PC-3 (cell line): ENCODE measurements around the gene LMAN2. TPM values are rescaled to one million over a fixed set of nuclear protein-coding genes. Genes with fewer than 3 reads are reported as not detected.

Experiments used
- ATAC-seq: fragments of 200-7000 bp; cut with Tn5 transposase; 2 replicates; pipeline ENCODE4 v1.9.1; 2020; ENCODE audit warnings: mild to moderate bottlenecking, moderate library complexity
- BruUV-seq: library from RNA; stranded (reverse); fragments of 400-500 nt; replicated peaks from 2 replicates; lab custom pipeline; 2021; lab: Mats Ljungman, UMichigan
- CTCF ChIA-PET: fragments of 300-600 bp; sonication (Branson Sonifier 250); formaldehyde crosslinking; loops from one replicate; lab custom pipeline; 2022; ENCODE audit warnings: antibody characterized with exemption; lab: Charles Lee
- POLR2A ChIA-PET: fragments of 300-600 bp; sonication (Branson Sonifier 250); formaldehyde crosslinking; loops from one replicate; lab custom pipeline; 2022; ENCODE audit warnings: antibody characterized with exemption; ENCODE audit not compliant: unreplicated experiment; lab: Charles Lee
- DNase-seq: peaks from one replicate; pipeline ENCODE4 v3.0.0-alpha.2; 2015
- H2AFZ ChIP-seq: fragments of 300-600 bp; sonication (generic); 2 replicates; pipeline ENCODE4 v1.6.0; 2016; ENCODE audit warnings: antibody characterized with exemption, low read length
- H3F3A ChIP-seq: fragments of 300-600 bp; sonication (generic); one replicate; pipeline ENCODE4 v1.6.0; 2017; ENCODE audit warnings: antibody characterized with exemption, low read length, control low read depth, mild to moderate bottlenecking; ENCODE audit not compliant: unreplicated experiment
- H3K27ac ChIP-seq: fragments of 300-600 bp; sonication (generic); 2 replicates; pipeline ENCODE4 v1.5.1; 2016; ENCODE audit warnings: mild to moderate bottlenecking, low read length
- H3K27me3 ChIP-seq: fragments of 300-600 bp; sonication (generic); 2 replicates; pipeline ENCODE4 v1.6.1; 2016; ENCODE audit warnings: low read length, mixed read lengths
- H3K36me3 ChIP-seq: fragments of 300-600 bp; sonication (generic); 2 replicates; pipeline ENCODE4 v1.6.1; 2016; ENCODE audit warnings: low read depth, mixed run types, low read length, mixed read lengths
- H3K4me1 ChIP-seq: fragments of 300-600 bp; sonication (generic); 2 replicates; pipeline ENCODE4 v1.5.1; 2016; ENCODE audit warnings: low read length; ENCODE audit not compliant: insufficient read depth
- H3K4me2 ChIP-seq: fragments of 300-600 bp; sonication (generic); 2 replicates; pipeline ENCODE4 v1.6.0; 2016; ENCODE audit warnings: low read length
- H3K4me3 ChIP-seq: fragments of 300-600 bp; sonication (generic); 2 replicates; pipeline ENCODE4 v1.5.1; 2016; ENCODE audit warnings: mild to moderate bottlenecking, low read length, mixed read lengths
- H3K79me2 ChIP-seq: fragments of 300-600 bp; sonication (generic); 2 replicates; pipeline ENCODE4 v1.6.1; 2017; ENCODE audit warnings: low read length, mixed read lengths
- H3K9ac ChIP-seq: fragments of 300-600 bp; sonication (generic); 2 replicates; pipeline ENCODE4 v1.6.0; 2016; ENCODE audit warnings: mild to moderate bottlenecking, low read length
- H3K9me2 ChIP-seq: fragments of 300-600 bp; sonication (generic); replicated peaks from 2 replicates; pipeline ENCODE4 v1.6.1; 2016; ENCODE audit warnings: mixed run types, low read length, mixed read lengths
- H3K9me3 ChIP-seq: fragments of 300-600 bp; sonication (generic); 2 replicates; pipeline ENCODE4 v1.6.1; 2016; ENCODE audit warnings: low read length, mixed read lengths
- H4K20me1 ChIP-seq: fragments of 300-600 bp; sonication (generic); 2 replicates; pipeline ENCODE4 v1.6.1; 2016; ENCODE audit warnings: low read length, mixed read lengths
- CTCF ChIP-seq: fragments of 300-600 bp; sonication (generic); conservative IDR thresholded peaks from 2 replicates; pipeline ENCODE4 v1.5.1; 2017; ENCODE audit warnings: antibody characterized with exemption, low read depth, mild to moderate bottlenecking, low read length
- EZH2 ChIP-seq: fragments of 300-600 bp; sonication (generic); IDR thresholded peaks from one replicate; pipeline ENCODE4 v1.6.1; 2017; ENCODE audit warnings: antibody characterized with exemption, mild to moderate bottlenecking, low read length; ENCODE audit not compliant: unreplicated experiment
- EZH2phosphoT487 ChIP-seq: fragments of 300-600 bp; sonication (generic); IDR thresholded peaks from 2 replicates; pipeline ENCODE4 v1.6.1; 2018; ENCODE audit warnings: mild to moderate bottlenecking, antibody characterized with exemption, low read length, borderline replicate concordance
- intact Hi-C: fragments of 100-400 bp; cut with micrococcal nuclease; formaldehyde crosslinking; loops from 2 replicates; pipeline ENCODE4 v1.9.0; 2023
- total RNA-seq: library from RNA; depleted of rRNA; stranded (reverse); fragments of >200 nt; gene quantifications from 2 replicates; pipeline ENCODE4 v1.2.3, GENCODE V29; 2014

Gene LMAN2
- total RNA-seq, 1 experiment from 2014 or later, result 310 TPM

DNA sequence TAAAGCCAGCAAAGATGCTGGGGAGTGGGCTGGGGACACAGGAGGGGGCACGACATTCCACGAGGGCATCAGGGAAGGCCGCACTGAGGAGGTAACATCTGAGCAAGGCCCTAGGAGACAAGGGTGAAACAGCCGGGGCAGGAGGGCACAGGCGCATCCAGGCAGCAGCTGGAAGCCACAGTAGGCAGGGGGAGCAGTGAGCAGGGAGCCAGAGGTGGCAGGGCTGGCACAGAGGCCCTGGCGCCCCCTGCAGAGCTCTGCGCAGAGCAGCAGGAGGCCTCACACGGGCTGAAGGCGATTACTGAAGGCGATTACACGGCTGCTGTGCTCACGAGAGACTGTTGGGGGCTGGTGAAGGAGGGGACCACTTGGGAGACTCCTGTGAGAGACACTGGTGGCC lies 15.4 kb downstream of the LMAN2 start:
- BruUV-seq, result no TSS peak
- ChIA-PET POLR2A (no interaction called here), CTCF (interaction anchor here (0.6 kb wide), 1 partner anchor 12 kb away, joined by 4 read pairs; no protein-coding TSS in a partner anchor)
- intact Hi-C loops, result loop anchor here (1.0 kb wide), 1 partner anchor 18 kb away; no protein-coding TSS in a partner anchor
- Histone ChIP-seq H3K9me2 (no peaks in the 10 kb centered on the region), H3K4me3 (no peak overlapping the region), H3K36me3 (peaks cover 16% of the 10 kb centered on the region; the same call in 1 of the 2 replicates), H4K20me1 (0 out of 2 replicates have a peak, but pooled peaks cover 4% of the 10 kb centered on the region), H3K4me2 (no peak overlapping the region), H3K4me1 (no peaks in the 10 kb centered on the region), H3K27me3 (no peaks in the 10 kb centered on the region), H2AFZ (no peak overlapping the region), H3K79me2 (peaks cover 18% of the 10 kb centered on the region), H3K9ac (no peak overlapping the region), H3K27ac (no peak overlapping the region), H3K9me3 (no peaks in the 10 kb centered on the region), H3F3A (no peaks in the 10 kb centered on the region)
- peak; percentile 53 for DNase-seq
- ATAC-seq, result peak; percentile 84
- TF ChIP-seq CTCF, result peak; percentile 84
- no peak for TF ChIP-seq EZH2phosphoT487

DNA sequence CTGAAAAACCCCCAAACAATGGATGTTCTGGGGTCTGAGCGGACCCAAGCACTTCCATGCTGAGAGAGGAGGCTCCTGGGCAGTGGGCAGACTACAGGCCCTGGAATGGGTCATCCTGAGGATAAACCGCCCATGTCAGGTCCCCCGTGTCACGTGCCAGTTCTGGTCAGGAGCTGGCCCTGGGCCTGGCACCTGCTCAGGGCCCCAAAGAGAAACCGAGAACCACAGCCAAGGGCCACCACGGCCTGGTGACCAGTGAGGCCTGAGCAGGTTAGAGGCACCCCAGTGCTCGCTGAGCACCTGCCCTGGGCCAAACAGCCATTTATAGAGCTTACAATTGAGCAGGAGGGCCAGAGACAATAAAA lies 15.8 kb downstream of the LMAN2 start:
- Histone ChIP-seq H4K20me1 (0 out of 2 replicates have a peak, but pooled peaks cover 4% of the 10 kb centered on the region), H3K9me2 (no peaks in the 10 kb centered on the region), H3K36me3 (peaks cover 16% of the 10 kb centered on the region; the same call in 1 of the 2 replicates), H3K27me3 (no peaks in the 10 kb centered on the region), H3K4me1 (no peaks in the 10 kb centered on the region), H3K4me2 (no peak overlapping the region), H3K4me3 (no peak overlapping the region), H3K27ac (no peak overlapping the region), H3K9me3 (no peaks in the 10 kb centered on the region), H2AFZ (no peak overlapping the region), H3F3A (no peaks in the 10 kb centered on the region), H3K9ac (no peak overlapping the region), H3K79me2 (peaks cover 18% of the 10 kb centered on the region)
- TF ChIP-seq EZH2phosphoT487 (no peak), CTCF (no peak), EZH2 (no peak)
- no TSS peak for BruUV-seq
- ChIA-PET CTCF (interaction anchor here (0.6 kb wide), 1 partner anchor 13 kb away, joined by 4 read pairs; no protein-coding TSS in a partner anchor), POLR2A (no interaction called here)
- DNase-seq, result no peak
- ATAC-seq, result no peak
- intact Hi-C loops, result loop anchor here (1.0 kb wide), 1 partner anchor 17 kb away; no protein-coding TSS in a partner anchor
